ENCODE results near the gene CD200. TPM values are rescaled to one million over a fixed set of nuclear protein-coding genes. Genes with fewer than 3 reads are reported as not detected.

The CD200 gene, protein sequence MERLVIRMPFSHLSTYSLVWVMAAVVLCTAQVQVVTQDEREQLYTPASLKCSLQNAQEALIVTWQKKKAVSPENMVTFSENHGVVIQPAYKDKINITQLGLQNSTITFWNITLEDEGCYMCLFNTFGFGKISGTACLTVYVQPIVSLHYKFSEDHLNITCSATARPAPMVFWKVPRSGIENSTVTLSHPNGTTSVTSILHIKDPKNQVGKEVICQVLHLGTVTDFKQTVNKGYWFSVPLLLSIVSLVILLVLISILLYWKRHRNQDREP
- 3.9 TPM for total RNA-seq

DNA sequence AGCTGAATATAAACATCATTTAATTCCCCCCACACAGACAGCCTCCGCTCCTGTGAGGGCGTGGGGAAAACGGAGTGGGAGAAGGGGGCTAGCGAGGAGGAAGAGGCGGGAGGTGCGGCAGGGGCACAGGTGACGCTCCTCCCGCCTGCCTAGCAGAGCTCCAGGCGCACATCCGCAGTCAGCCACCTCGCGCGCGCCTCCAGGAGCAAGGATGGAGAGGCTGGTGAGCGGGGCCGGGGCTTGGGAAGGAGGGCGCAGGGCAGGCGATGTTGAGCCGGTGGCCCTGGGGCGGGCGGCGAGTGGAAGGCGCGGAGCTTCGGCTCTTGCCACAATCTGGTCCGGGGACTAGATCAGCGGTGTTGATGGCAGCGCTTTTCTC, at the start of gene CD200:
TSS of gene CD200 (plus strand) at position 155 of the 379 bp plus-strand sequence. CDS start at position 212, 57 bp downstream.
- Histone ChIP-seq H3K9me3 (no peaks in the 10 kb centered on the region), H3K36me3 (no peaks in the 10 kb centered on the region), H3K27ac (peak within 1 kb of the TSS; percentile 86), H3K4me1 (peaks cover 18% of the 10 kb centered on the region), H3K4me3 (peak within 1 kb of the TSS; percentile 47 to 65), H3K27me3 (no peaks in the 10 kb centered on the region)
- TF ChIP-seq POLR2A (IDR thresholded peaks at IDR 0.05) = no peak
- TF ChIP-seq POLR2AphosphoS5 (IDR thresholded peaks at IDR 0.05; ENCODE audit: insufficient read depth in 1 of 2, low read depth in 1 of 2) = peak in 1 of 2 donors; percentile 62
- intact Hi-C loops (cut with DNase I) = loop anchor here (10.0 kb wide), 1 partner anchor 192 kb away; no protein-coding TSS in a partner anchor
- DNase-seq (ENCODE audit: extremely low spot score in 2 of 2) = no peak

DNA sequence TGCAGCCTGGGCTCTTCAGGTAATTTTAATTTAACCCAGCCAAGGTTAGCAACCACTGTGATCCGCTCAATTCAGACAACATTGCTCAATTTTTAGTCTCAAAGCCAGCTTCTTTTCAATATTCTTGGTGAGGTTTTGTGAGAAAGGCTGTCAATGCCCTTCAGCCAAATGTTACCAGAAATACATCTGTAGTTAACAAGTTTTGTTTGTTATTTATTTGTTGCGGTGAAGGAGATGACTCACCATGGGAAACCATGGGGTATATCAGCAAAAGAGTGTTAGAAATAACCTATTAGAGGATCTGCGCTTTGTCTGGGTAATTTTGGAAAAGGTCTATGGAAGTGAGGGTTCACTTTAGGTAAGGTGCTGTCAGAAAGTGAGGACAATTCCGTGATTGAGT, 43.9 kb upstream of the CD200 start:
- Histone ChIP-seq H3K27me3 (no peaks in the 10 kb centered on the region), H3K4me3 (no peak overlapping the region), H3K4me1 (no peaks in the 10 kb centered on the region), H3K27ac (no peak overlapping the region), H3K36me3 (no peaks in the 10 kb centered on the region), H3K9me3 (no peaks in the 10 kb centered on the region)
- TF ChIP-seq POLR2AphosphoS5 (IDR thresholded peaks at IDR 0.05; ENCODE audit: insufficient read depth in 1 of 2, low read depth in 1 of 2) (no peak), POLR2A (IDR thresholded peaks at IDR 0.05) (no peak)
- TF ChIP-seq, protein P1, sequence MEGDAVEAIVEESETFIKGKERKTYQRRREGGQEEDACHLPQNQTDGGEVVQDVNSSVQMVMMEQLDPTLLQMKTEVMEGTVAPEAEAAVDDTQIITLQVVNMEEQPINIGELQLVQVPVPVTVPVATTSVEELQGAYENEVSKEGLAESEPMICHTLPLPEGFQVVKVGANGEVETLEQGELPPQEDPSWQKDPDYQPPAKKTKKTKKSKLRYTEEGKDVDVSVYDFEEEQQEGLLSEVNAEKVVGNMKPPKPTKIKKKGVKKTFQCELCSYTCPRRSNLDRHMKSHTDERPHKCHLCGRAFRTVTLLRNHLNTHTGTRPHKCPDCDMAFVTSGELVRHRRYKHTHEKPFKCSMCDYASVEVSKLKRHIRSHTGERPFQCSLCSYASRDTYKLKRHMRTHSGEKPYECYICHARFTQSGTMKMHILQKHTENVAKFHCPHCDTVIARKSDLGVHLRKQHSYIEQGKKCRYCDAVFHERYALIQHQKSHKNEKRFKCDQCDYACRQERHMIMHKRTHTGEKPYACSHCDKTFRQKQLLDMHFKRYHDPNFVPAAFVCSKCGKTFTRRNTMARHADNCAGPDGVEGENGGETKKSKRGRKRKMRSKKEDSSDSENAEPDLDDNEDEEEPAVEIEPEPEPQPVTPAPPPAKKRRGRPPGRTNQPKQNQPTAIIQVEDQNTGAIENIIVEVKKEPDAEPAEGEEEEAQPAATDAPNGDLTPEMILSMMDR (IDR thresholded peaks at IDR 0.05) = no peak
- DNase-seq (ENCODE audit: extremely low spot score in 2 of 2) = no peak
- intact Hi-C loops (cut with DNase I) = no loop called here

DNA sequence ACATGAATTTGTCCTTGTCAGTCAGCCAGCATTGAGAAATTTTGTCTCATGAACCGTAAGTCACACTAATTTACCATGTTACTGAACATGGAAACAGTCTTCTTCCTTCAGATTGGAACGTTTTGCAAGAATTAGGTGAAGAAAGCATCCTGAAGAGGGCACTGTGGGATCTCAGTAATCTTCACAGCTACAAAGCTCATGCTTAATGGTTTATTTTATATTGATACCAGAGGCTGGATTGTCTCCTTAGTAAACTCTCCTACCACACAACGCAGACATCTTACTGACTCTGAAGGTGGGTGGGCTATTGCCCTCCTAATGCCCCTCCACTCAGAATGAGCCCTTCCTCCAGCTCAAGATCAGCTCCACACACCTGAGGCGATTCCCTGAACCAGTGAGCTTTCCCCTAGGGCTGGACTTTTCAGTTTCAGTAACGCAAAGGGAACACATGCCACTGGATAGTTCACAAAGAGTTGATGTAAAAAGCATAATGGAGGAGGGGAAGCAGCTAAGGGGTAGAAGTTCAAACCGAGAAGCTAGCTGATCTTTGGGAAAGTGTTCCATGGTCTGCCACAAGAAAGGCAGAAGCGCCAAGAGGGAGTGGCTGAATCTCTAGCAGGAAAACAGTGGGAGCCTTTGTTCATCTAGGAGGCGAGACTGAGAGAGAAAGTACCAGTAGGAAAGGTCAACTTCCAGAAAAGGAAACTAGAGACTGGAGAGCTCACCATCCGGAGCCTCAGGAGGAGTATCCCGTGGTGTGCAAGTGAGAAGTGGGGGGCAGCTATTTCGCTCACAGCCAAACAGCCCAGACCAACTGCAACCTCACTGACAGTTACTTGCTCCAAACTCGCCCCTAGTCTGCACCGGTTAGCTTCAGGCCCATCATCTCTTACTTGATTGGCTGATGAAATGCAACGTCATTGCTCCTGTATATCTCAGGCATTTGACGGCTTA, 39.3 kb upstream of the CD200 start, which contains the start of gene SLC9C1:
TSS of gene SLC9C1 (minus strand) at position 849 of the 954 bp plus-strand sequence. CDS start 7,425 bp downstream, outside the sequence.
- peak within 1 kb of the TSS; percentile 72 for H3K27ac ChIP-seq
- H3K4me3 ChIP-seq = peak within 1 kb of the TSS; percentile 40 to 42
- H3K4me1 ChIP-seq = no peaks in the 10 kb centered on the region
- intact Hi-C loops (cut with DNase I) = loop anchor here (10.0 kb wide), 1 partner anchor 221 kb away; no protein-coding TSS in a partner anchor
- DNase-seq (ENCODE audit: extremely low spot score in 2 of 2) = no peak
- H3K36me3 ChIP-seq = no peaks in the 10 kb centered on the region
- TF ChIP-seq, protein P1 (IDR thresholded peaks at IDR 0.05) = peak; percentile 33 to 49 (median 42)
- TF ChIP-seq POLR2AphosphoS5 (IDR thresholded peaks at IDR 0.05; ENCODE audit: insufficient read depth in 1 of 2, low read depth in 1 of 2) (peak in 1 of 2 donors; percentile 40), POLR2A (IDR thresholded peaks at IDR 0.05) (no peak)
- H3K27me3 ChIP-seq = no peaks in the 10 kb centered on the region
- no peaks in the 10 kb centered on the region for H3K9me3 ChIP-seq

DNA sequence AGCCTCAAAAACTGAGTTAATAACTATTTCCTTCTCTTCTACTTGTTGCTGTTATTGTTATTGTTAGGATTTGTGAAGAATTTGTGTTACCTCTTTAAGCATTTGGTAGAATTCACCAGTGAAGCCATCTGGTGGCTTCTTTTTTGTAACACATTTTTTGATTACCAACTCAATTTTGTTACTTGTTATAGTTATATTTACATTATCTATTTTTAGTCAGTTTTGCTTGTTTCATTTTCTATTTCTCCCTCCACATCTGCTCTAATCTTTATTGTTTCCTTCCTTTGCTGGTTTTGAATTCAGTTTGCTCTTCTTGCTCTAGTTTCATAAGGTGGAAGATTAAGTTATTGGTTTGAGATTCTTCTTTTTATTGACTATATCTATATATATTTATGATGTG, 35.2 kb upstream of the CD200 start:
- Histone ChIP-seq H3K9me3 (no peaks in the 10 kb centered on the region), H3K4me1 (peaks cover under 1% of the 10 kb centered on the region), H3K27ac (no peak overlapping the region), H3K27me3 (no peaks in the 10 kb centered on the region), H3K4me3 (no peak overlapping the region), H3K36me3 (no peaks in the 10 kb centered on the region)
- TF ChIP-seq POLR2A (IDR thresholded peaks at IDR 0.05) = no peak
- TF ChIP-seq POLR2AphosphoS5 (IDR thresholded peaks at IDR 0.05; ENCODE audit: insufficient read depth in 1 of 2, low read depth in 1 of 2) = no peak
- TF ChIP-seq, protein P1 (IDR thresholded peaks at IDR 0.05) = no peak
- DNase-seq (ENCODE audit: extremely low spot score in 2 of 2) = no peak
- intact Hi-C loops (cut with DNase I) = loop anchor here (10.0 kb wide), 1 partner anchor 217 kb away; no protein-coding TSS in a partner anchor

DNA sequence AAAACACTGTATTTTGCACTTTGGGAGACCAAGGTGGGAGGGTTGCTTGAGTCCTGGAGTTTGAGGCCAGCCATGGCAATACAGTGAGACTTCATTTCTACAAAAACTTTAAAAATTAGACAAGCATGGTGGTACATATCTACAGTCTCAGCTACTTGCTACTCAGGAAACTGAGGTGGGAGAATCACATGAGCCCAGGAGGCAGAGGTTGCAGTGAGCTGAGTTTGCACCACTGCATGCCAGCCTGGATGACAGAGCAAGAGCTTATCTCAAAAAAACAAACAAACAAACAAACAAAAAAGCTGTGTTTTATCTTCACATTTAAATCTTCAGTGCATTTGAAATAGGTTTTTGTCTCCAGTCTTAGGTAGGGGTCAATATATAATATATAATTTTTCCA, 34.2 kb upstream of the CD200 start:
- TF ChIP-seq, protein P1 (IDR thresholded peaks at IDR 0.05) = no peak
- TF ChIP-seq POLR2AphosphoS5 (IDR thresholded peaks at IDR 0.05; ENCODE audit: insufficient read depth in 1 of 2, low read depth in 1 of 2) (no peak), POLR2A (IDR thresholded peaks at IDR 0.05) (no peak)
- Histone ChIP-seq H3K4me1 (peaks cover 11% of the 10 kb centered on the region), H3K36me3 (no peaks in the 10 kb centered on the region), H3K9me3 (no peaks in the 10 kb centered on the region), H3K27me3 (no peaks in the 10 kb centered on the region), H3K4me3 (no peak overlapping the region), H3K27ac (no peak overlapping the region)
- intact Hi-C loops (cut with DNase I) = loop anchor here (10.0 kb wide), 1 partner anchor 216 kb away; no protein-coding TSS in a partner anchor
- no peak for DNase-seq (ENCODE audit: extremely low spot score in 2 of 2)

All from vagina (tissue), 2 donors.